WTC11 (cell line): ENCODE results near the gene POLD4. TPM values are rescaled to one million over a fixed set of nuclear protein-coding genes. Genes with fewer than 3 reads are reported as not detected.
A peak's percentile ranks its signal among the peaks of the same experiment; 100 is the strongest.

ENCODE experiments used
- ATF1 ChIP-seq: sonication (generic); formaldehyde crosslinking; IDR thresholded peaks from 2 replicates; pipeline ENCODE4 v1.8.1; 2023; ENCODE audit warnings: mild to moderate bottlenecking, moderate library complexity, missing genetic modification reagents
- CBFB ChIP-seq: sonication (generic); formaldehyde crosslinking; IDR thresholded peaks from 2 replicates; pipeline ENCODE4 v1.8.1; 2022; ENCODE audit warnings: mild to moderate bottlenecking, low read depth, missing genetic modification reagents
- ELF4 ChIP-seq: sonication (generic); formaldehyde crosslinking; IDR thresholded peaks from 2 replicates; pipeline ENCODE4 v1.8.1; 2022; ENCODE audit warnings: low read depth, mild to moderate bottlenecking, moderate library complexity, missing genetic modification reagents
- EMX1 ChIP-seq: fragments of 250-450 bp; sonication (Bioruptor Pico); IDR thresholded peaks from 2 replicates; pipeline ENCODE4 v1.8.0; 2021; ENCODE audit warnings: mild to moderate bottlenecking
- ETV6 ChIP-seq: sonication (generic); formaldehyde crosslinking; IDR thresholded peaks from 2 replicates; pipeline ENCODE4 v1.8.1; 2022; ENCODE audit warnings: mild to moderate bottlenecking, missing genetic modification reagents
- FOXJ3 ChIP-seq: sonication (generic); formaldehyde crosslinking; IDR thresholded peaks from 2 replicates; pipeline ENCODE4 v1.9.0; 2021; ENCODE audit warnings: missing genetic modification reagents, mild to moderate bottlenecking, borderline replicate concordance
- FOXP4 ChIP-seq: sonication (generic); formaldehyde crosslinking; IDR thresholded peaks from 2 replicates; pipeline ENCODE4 v1.8.0; 2022; ENCODE audit warnings: mild to moderate bottlenecking, missing genetic modification reagents
- GRHL2 ChIP-seq: fragments of 250-450 bp; sonication (Bioruptor Pico); IDR thresholded peaks from 2 replicates; pipeline ENCODE4 v1.8.0; 2022; ENCODE audit warnings: mild to moderate bottlenecking, moderate library complexity; ENCODE audit not compliant: insufficient replicate concordance, severe bottlenecking
- JAZF1 ChIP-seq: fragments of 250-450 bp; sonication (Bioruptor Pico); IDR thresholded peaks from 2 replicates; pipeline ENCODE4 v1.9.0; 2021; ENCODE audit warnings: moderate library complexity, mild to moderate bottlenecking, inconsistent platforms
- JUN ChIP-seq: sonication (generic); formaldehyde crosslinking; IDR thresholded peaks from 2 replicates; pipeline ENCODE4 v1.8.0; 2023; ENCODE audit warnings: mild to moderate bottlenecking, missing genetic modification reagents
- KAT7 ChIP-seq: sonication (generic); formaldehyde crosslinking; IDR thresholded peaks from 2 replicates; pipeline ENCODE4 v1.8.1; 2023; ENCODE audit warnings: missing genetic modification reagents, mild to moderate bottlenecking, borderline replicate concordance
- MXD4 ChIP-seq: fragments of 250-450 bp; sonication (Bioruptor Pico); IDR thresholded peaks from 2 replicates; pipeline ENCODE4 v1.8.0; 2021; ENCODE audit warnings: mild to moderate bottlenecking, moderate library complexity, borderline replicate concordance
- NFYB ChIP-seq: sonication (generic); formaldehyde crosslinking; conservative IDR thresholded peaks from 2 replicates; pipeline ENCODE4 v1.8.0; 2022; ENCODE audit warnings: low read depth, missing genetic modification reagents
- OVOL2 ChIP-seq: fragments of 250-450 bp; sonication (Bioruptor Pico); IDR thresholded peaks from 2 replicates; pipeline ENCODE4 v1.9.0; 2021; ENCODE audit warnings: mild to moderate bottlenecking, borderline replicate concordance
- PRDM15 ChIP-seq: sonication (generic); formaldehyde crosslinking; IDR thresholded peaks from 2 replicates; pipeline ENCODE4 v1.8.0; 2022; ENCODE audit warnings: missing genetic modification reagents
- PRRX2 ChIP-seq: fragments of 250-450 bp; sonication (Bioruptor Pico); IDR thresholded peaks from 2 replicates; pipeline ENCODE4 v1.8.0; 2021; ENCODE audit warnings: mild to moderate bottlenecking
- SMAD4 ChIP-seq: sonication (generic); formaldehyde crosslinking; IDR thresholded peaks from 2 replicates; pipeline ENCODE4 v1.8.0; 2022; ENCODE audit warnings: mild to moderate bottlenecking, missing genetic modification reagents
- TEAD1 ChIP-seq: sonication (generic); formaldehyde crosslinking; IDR thresholded peaks from 2 replicates; pipeline ENCODE4 v1.8.0; 2022; ENCODE audit warnings: mild to moderate bottlenecking, missing genetic modification reagents
- ZNF138 ChIP-seq: sonication (generic); formaldehyde crosslinking; conservative IDR thresholded peaks from 2 replicates; pipeline ENCODE4 v1.8.1; 2022; ENCODE audit warnings: mild to moderate bottlenecking, moderate library complexity, missing genetic modification reagents
- ZNF232 ChIP-seq: sonication (generic); formaldehyde crosslinking; IDR thresholded peaks from 2 replicates; pipeline ENCODE4 v1.8.0; 2022; ENCODE audit warnings: mild to moderate bottlenecking, missing genetic modification reagents
- ZNF317 ChIP-seq: sonication (generic); formaldehyde crosslinking; IDR thresholded peaks from 2 replicates; pipeline ENCODE4 v1.8.1; 2023; ENCODE audit warnings: low read depth, mild to moderate bottlenecking, moderate library complexity, missing genetic modification reagents, borderline replicate concordance
- ZNF396 ChIP-seq: fragments of 250-450 bp; sonication (Bioruptor Pico); IDR thresholded peaks from 2 replicates; pipeline ENCODE4 v1.8.0; 2021; ENCODE audit warnings: mild to moderate bottlenecking, moderate library complexity, borderline replicate concordance
- ZNF416 ChIP-seq: fragments of 250-450 bp; sonication (Bioruptor Pico); IDR thresholded peaks from 2 replicates; pipeline ENCODE4 v1.9.0; 2021; ENCODE audit warnings: mild to moderate bottlenecking, inconsistent platforms
- ZNF423 ChIP-seq: fragments of 250-450 bp; sonication (Bioruptor Pico); IDR thresholded peaks from 2 replicates; pipeline ENCODE4 v2.1.2; 2022; ENCODE audit warnings: mild to moderate bottlenecking, moderate library complexity
- total RNA-seq: library from RNA; stranded (reverse); gene quantifications from 3 replicates; pipeline ENCODE4 v1.2.3, GENCODE V29; 2021
- TF ChIP-seq, protein P1 (sequence below): sonication (generic); formaldehyde crosslinking; conservative IDR thresholded peaks from 2 replicates; pipeline ENCODE4 v1.8.1; 2022; ENCODE audit warnings: mild to moderate bottlenecking, missing genetic modification reagents
- TF ChIP-seq, protein P2 (sequence below): fragments of 250-450 bp; sonication (Bioruptor Pico); IDR thresholded peaks from 2 replicates; pipeline ENCODE4 v1.9.0; 2021; ENCODE audit warnings: mild to moderate bottlenecking
- TF ChIP-seq, protein P3 (sequence below): sonication (generic); formaldehyde crosslinking; IDR thresholded peaks from 2 replicates; pipeline ENCODE4 v1.8.0; 2022; ENCODE audit warnings: mild to moderate bottlenecking, missing genetic modification reagents
- TF ChIP-seq, protein P4 (sequence below): sonication (generic); formaldehyde crosslinking; IDR thresholded peaks from 2 replicates; pipeline ENCODE4 v1.8.1; 2022; ENCODE audit warnings: low read depth, missing genetic modification reagents, borderline replicate concordance

The POLD4 gene
- total RNA-seq, 1 experiment from 2014 or later = 30.3 TPM

GRCh38 chr11:67391304-67392182, 38.2 kb upstream of the POLD4 start, which contains the start of gene RAD9A (continued):
- TF ChIP-seq PRDM15 = peak; percentile 13; the same call in 1 of the 2 replicates
- TF ChIP-seq ZNF416 = no peak
- no peak for TF ChIP-seq ELF4 (CRISPR knock-in tag)
- 0 out of 2 replicates have a peak, but pooled peaks have one; percentile 2 for TF ChIP-seq ZNF423 (CRISPR knock-in tag)
- 0 out of 2 replicates have a peak, but pooled peaks have one; percentile 32 for TF ChIP-seq ZNF317 (CRISPR knock-in tag)
- 0 out of 2 replicates have a peak, but pooled peaks have one; percentile 53 for TF ChIP-seq SMAD4 (CRISPR knock-in tag)
- TF ChIP-seq, protein P1, sequence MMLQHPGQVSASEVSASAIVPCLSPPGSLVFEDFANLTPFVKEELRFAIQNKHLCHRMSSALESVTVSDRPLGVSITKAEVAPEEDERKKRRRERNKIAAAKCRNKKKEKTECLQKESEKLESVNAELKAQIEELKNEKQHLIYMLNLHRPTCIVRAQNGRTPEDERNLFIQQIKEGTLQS (CRISPR knock-in tag) = no peak
- TF ChIP-seq FOXJ3 (CRISPR knock-in tag) = no peak
- TF ChIP-seq OVOL2 (CRISPR knock-in tag) = no peak
- no peak for TF ChIP-seq GRHL2
- no peak; the same call in 1 of the 2 replicates for TF ChIP-seq KAT7 (CRISPR knock-in tag)
- TF ChIP-seq EMX1 = no peak
- TF ChIP-seq ZNF138 (CRISPR knock-in tag) = 0 out of 2 replicates have a peak, but pooled peaks have one; percentile 84
- no peak for TF ChIP-seq JAZF1 (CRISPR knock-in tag)
- TF ChIP-seq, protein P2, sequence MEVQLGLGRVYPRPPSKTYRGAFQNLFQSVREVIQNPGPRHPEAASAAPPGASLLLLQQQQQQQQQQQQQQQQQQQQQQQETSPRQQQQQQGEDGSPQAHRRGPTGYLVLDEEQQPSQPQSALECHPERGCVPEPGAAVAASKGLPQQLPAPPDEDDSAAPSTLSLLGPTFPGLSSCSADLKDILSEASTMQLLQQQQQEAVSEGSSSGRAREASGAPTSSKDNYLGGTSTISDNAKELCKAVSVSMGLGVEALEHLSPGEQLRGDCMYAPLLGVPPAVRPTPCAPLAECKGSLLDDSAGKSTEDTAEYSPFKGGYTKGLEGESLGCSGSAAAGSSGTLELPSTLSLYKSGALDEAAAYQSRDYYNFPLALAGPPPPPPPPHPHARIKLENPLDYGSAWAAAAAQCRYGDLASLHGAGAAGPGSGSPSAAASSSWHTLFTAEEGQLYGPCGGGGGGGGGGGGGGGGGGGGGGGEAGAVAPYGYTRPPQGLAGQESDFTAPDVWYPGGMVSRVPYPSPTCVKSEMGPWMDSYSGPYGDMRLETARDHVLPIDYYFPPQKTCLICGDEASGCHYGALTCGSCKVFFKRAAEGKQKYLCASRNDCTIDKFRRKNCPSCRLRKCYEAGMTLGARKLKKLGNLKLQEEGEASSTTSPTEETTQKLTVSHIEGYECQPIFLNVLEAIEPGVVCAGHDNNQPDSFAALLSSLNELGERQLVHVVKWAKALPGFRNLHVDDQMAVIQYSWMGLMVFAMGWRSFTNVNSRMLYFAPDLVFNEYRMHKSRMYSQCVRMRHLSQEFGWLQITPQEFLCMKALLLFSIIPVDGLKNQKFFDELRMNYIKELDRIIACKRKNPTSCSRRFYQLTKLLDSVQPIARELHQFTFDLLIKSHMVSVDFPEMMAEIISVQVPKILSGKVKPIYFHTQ (CRISPR knock-in tag) = no peak
- TF ChIP-seq, protein P3, sequence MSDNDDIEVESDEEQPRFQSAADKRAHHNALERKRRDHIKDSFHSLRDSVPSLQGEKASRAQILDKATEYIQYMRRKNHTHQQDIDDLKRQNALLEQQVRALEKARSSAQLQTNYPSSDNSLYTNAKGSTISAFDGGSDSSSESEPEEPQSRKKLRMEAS (CRISPR knock-in tag) = peak; percentile 98
- TF ChIP-seq ZNF232 (CRISPR knock-in tag) = peak; percentile 78; the same call in 1 of the 2 replicates
- TF ChIP-seq FOXP4 = peak; percentile 93
- 0 out of 2 replicates have a peak, but pooled peaks have one; percentile 74 for TF ChIP-seq ETV6 (CRISPR knock-in tag)
- peak; percentile 91 for TF ChIP-seq NFYB
- TF ChIP-seq PRRX2 (CRISPR knock-in tag) = no peak
- TF ChIP-seq, protein P4, sequence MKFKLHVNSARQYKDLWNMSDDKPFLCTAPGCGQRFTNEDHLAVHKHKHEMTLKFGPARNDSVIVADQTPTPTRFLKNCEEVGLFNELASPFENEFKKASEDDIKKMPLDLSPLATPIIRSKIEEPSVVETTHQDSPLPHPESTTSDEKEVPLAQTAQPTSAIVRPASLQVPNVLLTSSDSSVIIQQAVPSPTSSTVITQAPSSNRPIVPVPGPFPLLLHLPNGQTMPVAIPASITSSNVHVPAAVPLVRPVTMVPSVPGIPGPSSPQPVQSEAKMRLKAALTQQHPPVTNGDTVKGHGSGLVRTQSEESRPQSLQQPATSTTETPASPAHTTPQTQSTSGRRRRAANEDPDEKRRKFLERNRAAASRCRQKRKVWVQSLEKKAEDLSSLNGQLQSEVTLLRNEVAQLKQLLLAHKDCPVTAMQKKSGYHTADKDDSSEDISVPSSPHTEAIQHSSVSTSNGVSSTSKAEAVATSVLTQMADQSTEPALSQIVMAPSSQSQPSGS (CRISPR knock-in tag) = no peak
- TF ChIP-seq TEAD1 (CRISPR knock-in tag) = peak; percentile 89; the same call in 1 of the 2 replicates
- TF ChIP-seq MXD4 (CRISPR knock-in tag) = no peak
- TF ChIP-seq ATF1 (CRISPR knock-in tag) = no peak
- TF ChIP-seq ZNF396 (CRISPR knock-in tag) = no peak
- TF ChIP-seq JUN (CRISPR knock-in tag) = peak; percentile 81
- no peak for TF ChIP-seq CBFB (CRISPR knock-in tag)
